Stimulated activated CD8-positive, alpha-beta memory T cell treated with anti-CD3 and anti-CD28 coated beads, Interleukin-7, amount 100 ng/mL, for 24 hours (primary cell): ENCODE data around the gene MARCHF3.
"Not testable (repeated sequence)": the region's sequence is repeated elsewhere in the genome, so short reads cannot be mapped to it uniquely, and the experiment has no call there.

Experiments used
- DNase-seq: peaks from one replicate; pipeline ENCODE4 v3.0.0-alpha.2; 2020; ENCODE audit warnings: low read depth

The MARCHF3 gene

GRCh38 chr5:127011961-127012644 is 18.3 kb downstream of the MARCHF3 start:
- no peak for DNase-seq

GRCh38 chr5:127011153-127011552 is 19.2 kb downstream of the MARCHF3 start:
- DNase-seq, result no peak

GRCh38 chr5:127010362-127010761 is 20.0 kb downstream of the MARCHF3 start:
- no peak for DNase-seq

GRCh38 chr5:127009784-127010183 is 20.6 kb downstream of the MARCHF3 start:
- DNase-seq, result no peak

- DNase-seq, result no peak
Measured at GRCh38 chr5:127008300-127008975, 21.9 kb downstream of the MARCHF3 start.

- no peak for DNase-seq
Measured at GRCh38 chr5:127007522-127007921, 22.8 kb downstream of the MARCHF3 start.

GRCh38 chr5:127006744-127007143 is 23.6 kb downstream of the MARCHF3 start:
- DNase-seq, result no peak

- DNase-seq, result not testable (repeated sequence)
Measured at GRCh38 chr5:127005282-127005681, 25.1 kb downstream of the MARCHF3 start.

GRCh38 chr5:127004721-127005120 is 25.6 kb downstream of the MARCHF3 start:
- no peak for DNase-seq

GRCh38 chr5:127003798-127004495 is 26.4 kb downstream of the MARCHF3 start:
- DNase-seq, result no peak

- no peak for DNase-seq
Measured at GRCh38 chr5:127002390-127002789, 28.0 kb downstream of the MARCHF3 start.

GRCh38 chr5:127001621-127002296 is 28.6 kb downstream of the MARCHF3 start:
- DNase-seq, result no peak

GRCh38 chr5:126998895-126999570 is 31.3 kb downstream of the MARCHF3 start:
- DNase-seq, result no peak

- DNase-seq, result no peak
Measured at GRCh38 chr5:126998201-126998631, 32.1 kb downstream of the MARCHF3 start.

GRCh38 chr5:126995689-126996088 is 34.7 kb downstream of the MARCHF3 start:
- no peak for DNase-seq

GRCh38 chr5:126995039-126995438 is 35.3 kb downstream of the MARCHF3 start:
- no peak for DNase-seq

GRCh38 chr5:126994485-126994884 is 35.9 kb downstream of the MARCHF3 start:
- no peak for DNase-seq

- DNase-seq, result no peak
Measured at GRCh38 chr5:126988021-126988569, 42.3 kb downstream of the MARCHF3 start.

- DNase-seq, result no peak
Measured at GRCh38 chr5:126987271-126987899, 43.0 kb downstream of the MARCHF3 start.

GRCh38 chr5:126984632-126985031 is 45.7 kb downstream of the MARCHF3 start:
- DNase-seq, result no peak

GRCh38 chr5:126983874-126984266 is 46.5 kb downstream of the MARCHF3 start:
- DNase-seq, result no peak
